ENCODE data around the gene RPH3AL. TPM values are rescaled to one million over a fixed set of nuclear protein-coding genes. Genes with fewer than 3 reads are reported as not detected.
A peak's percentile ranks its signal among the peaks of the same experiment; 100 is the strongest.

RPH3AL gene
- total RNA-seq, 1 experiment from 2014 or later, result 26.0 TPM

GRCh38 chr17:182050-182751 is 170.4 kb downstream of the RPH3AL start:
- Histone ChIP-seq H3F3A (ENCODE audit: insufficient read depth, low read depth) (no peaks in the 10 kb centered on the region), H2AFZ (no peak overlapping the region), H3K4me1 (replicated peaks; ENCODE audit: insufficient read depth) (no peaks in the 10 kb centered on the region), H3K27ac (no peak overlapping the region), H3K9me2 (ENCODE audit: insufficient read depth) (no peaks in the 10 kb centered on the region), H3K9me3 (ENCODE audit: insufficient read depth, low read depth) (no peaks in the 10 kb centered on the region), H3K79me2 (ENCODE audit: low read depth) (no peaks in the 10 kb centered on the region), H3K4me2 (no peak overlapping the region), H4K20me1 (ENCODE audit: insufficient read depth) (no peaks in the 10 kb centered on the region), H3K27me3 (ENCODE audit: insufficient read depth, low read depth) (peaks cover 54% of the 10 kb centered on the region), H3K4me3 (no peak overlapping the region), H3K36me3 (ENCODE audit: low read depth) (no peaks in the 10 kb centered on the region)
- no TSS peak for BruUV-seq (replicated peaks)
- CTCF ChIA-PET, result no interaction called here
- TF ChIP-seq CTCF (conservative IDR thresholded peaks at IDR 0.05) (no peak), EZH2 (IDR thresholded peaks at IDR 0.05; ENCODE audit: low read depth) (no peak)
- no peak for DNase-seq
- intact Hi-C loops (cut with micrococcal nuclease; ENCODE audit: unreplicated experiment), result no loop called here
- POLR2A ChIA-PET (ENCODE audit: unreplicated experiment), result no interaction called here

GRCh38 chr17:181245-182049 is 171.2 kb downstream of the RPH3AL start, which contains the start of gene DOC2B:
DOC2B (minus strand) TSS chr17:181650; CDS start chr17:181479, 171 bp downstream.
- H3K36me3 ChIP-seq (ENCODE audit: low read depth), result no peaks in the 10 kb centered on the region
- H4K20me1 ChIP-seq (ENCODE audit: insufficient read depth), result no peaks in the 10 kb centered on the region
- no TSS peak for BruUV-seq (replicated peaks)
- no peaks in the 10 kb centered on the region for H3F3A ChIP-seq (ENCODE audit: insufficient read depth, low read depth)
- no peak within 1 kb of the TSS for H3K4me3 ChIP-seq
- no peaks in the 10 kb centered on the region for H3K9me3 ChIP-seq (ENCODE audit: insufficient read depth, low read depth)
- peaks cover 46% of the 10 kb centered on the region for H3K27me3 ChIP-seq (ENCODE audit: insufficient read depth, low read depth)
- H3K27ac ChIP-seq, result no peak within 1 kb of the TSS
- no peak within 1 kb of the TSS for H2AFZ ChIP-seq
- H3K4me2 ChIP-seq, result no peak within 1 kb of the TSS
- intact Hi-C loops (cut with micrococcal nuclease; ENCODE audit: unreplicated experiment), result no loop called here
- ChIA-PET POLR2A (ENCODE audit: unreplicated experiment) (no interaction called here), CTCF (no interaction called here)
- no peaks in the 10 kb centered on the region for H3K79me2 ChIP-seq (ENCODE audit: low read depth)
- DNase-seq, result peak in 1 of 2 experiments; percentile 30
- no peaks in the 10 kb centered on the region for H3K9me2 ChIP-seq (ENCODE audit: insufficient read depth)
- TF ChIP-seq CTCF (conservative IDR thresholded peaks at IDR 0.05) (no peak), EZH2 (IDR thresholded peaks at IDR 0.05; ENCODE audit: low read depth) (no peak)
- no peaks in the 10 kb centered on the region for H3K4me1 ChIP-seq (replicated peaks; ENCODE audit: insufficient read depth)

GRCh38 chr17:180381-181244 is 172.0 kb downstream of the RPH3AL start:
- no peak for DNase-seq
- H3K36me3 ChIP-seq (ENCODE audit: low read depth), result no peaks in the 10 kb centered on the region
- BruUV-seq (replicated peaks), result no TSS peak
- H3K9me2 ChIP-seq (ENCODE audit: insufficient read depth), result no peaks in the 10 kb centered on the region
- ChIA-PET POLR2A (ENCODE audit: unreplicated experiment) (no interaction called here), CTCF (no interaction called here)
- no peak overlapping the region for H3K27ac ChIP-seq
- no peaks in the 10 kb centered on the region for H3K4me1 ChIP-seq (replicated peaks; ENCODE audit: insufficient read depth)
- no peak overlapping the region for H3K4me2 ChIP-seq
- no peaks in the 10 kb centered on the region for H3K79me2 ChIP-seq (ENCODE audit: low read depth)
- no peaks in the 10 kb centered on the region for H3F3A ChIP-seq (ENCODE audit: insufficient read depth, low read depth)
- no peaks in the 10 kb centered on the region for H3K9me3 ChIP-seq (ENCODE audit: insufficient read depth, low read depth)
- H4K20me1 ChIP-seq (ENCODE audit: insufficient read depth), result no peaks in the 10 kb centered on the region
- intact Hi-C loops (cut with micrococcal nuclease; ENCODE audit: unreplicated experiment), result no loop called here
- no peak overlapping the region for H2AFZ ChIP-seq
- peaks cover 38% of the 10 kb centered on the region for H3K27me3 ChIP-seq (ENCODE audit: insufficient read depth, low read depth)
- TF ChIP-seq CTCF (conservative IDR thresholded peaks at IDR 0.05), result no peak
- H3K4me3 ChIP-seq, result no peak overlapping the region
